ENCODE data around the gene HTR1D.
A peak's percentile ranks its signal among the peaks of the same experiment; 100 is the strongest.

Gene HTR1D

GRCh38 chr1:23188434-23188884, 28.8 kb downstream of the HTR1D start:
- Mint-ChIP-seq H3K4me3 (no peak overlapping the region), H3K9me3 (no peaks in the 10 kb centered on the region), H3K36me3 (ENCODE audit: insufficient read depth) (no peaks in the 10 kb centered on the region), H3K27me3 (peaks cover 5 to 32% of the 10 kb centered on the region in 2 donors), H3K27ac (no peak overlapping the region), H3K4me1 (ENCODE audit: low read depth in 2 of 2) (peaks cover 10 to 11% of the 10 kb centered on the region in 2 donors)
- ATAC-seq (replicated peaks) (no peak), DNase-seq (no peak)

- Mint-ChIP-seq H3K36me3 (ENCODE audit: insufficient read depth) (no peaks in the 10 kb centered on the region), H3K27ac (no peak overlapping the region), H3K27me3 (peaks cover 0 to 24% of the 10 kb centered on the region in 2 donors), H3K4me3 (no peak overlapping the region), H3K4me1 (ENCODE audit: low read depth in 2 of 2) (peaks cover 10 to 11% of the 10 kb centered on the region in 2 donors), H3K9me3 (no peaks in the 10 kb centered on the region)
- ATAC-seq (replicated peaks) (no peak), DNase-seq (no peak)
These were observed 29.7 kb downstream of the HTR1D start for GRCh38 chr1:23187637-23188036.

GRCh38 chr1:23185381-23185780, 31.9 kb downstream of the HTR1D start:
- H3K27me3 Mint-ChIP-seq = peaks cover 0 to 10% of the 10 kb centered on the region in 2 donors
- H3K27ac Mint-ChIP-seq = no peak overlapping the region
- peaks cover 10 to 11% of the 10 kb centered on the region in 2 donors for H3K4me1 Mint-ChIP-seq (ENCODE audit: low read depth in 2 of 2)
- H3K9me3 Mint-ChIP-seq = no peaks in the 10 kb centered on the region
- DNase-seq (no peak), ATAC-seq (replicated peaks) (no peak)
- no peaks in the 10 kb centered on the region for H3K36me3 Mint-ChIP-seq (ENCODE audit: insufficient read depth)
- H3K4me3 Mint-ChIP-seq = no peak overlapping the region

- peaks cover 10 to 11% of the 10 kb centered on the region in 2 donors for H3K4me1 Mint-ChIP-seq (ENCODE audit: low read depth in 2 of 2)
- H3K9me3 Mint-ChIP-seq = no peaks in the 10 kb centered on the region
- H3K4me3 Mint-ChIP-seq = peak overlapping the region; percentile 64 to 81
- H3K27ac Mint-ChIP-seq = peak overlapping the region; percentile 29 to 70
- peak; percentile 89 for ATAC-seq (replicated peaks)
- H3K27me3 Mint-ChIP-seq = peaks cover 0 to under 1% of the 10 kb centered on the region in 2 donors
- peak; percentile 42 to 48 (median 47) for DNase-seq
- H3K36me3 Mint-ChIP-seq (ENCODE audit: insufficient read depth) = no peaks in the 10 kb centered on the region
These were observed 32.9 kb downstream of the HTR1D start for GRCh38 chr1:23184212-23184934.

- Mint-ChIP-seq H3K4me3 (no peak overlapping the region), H3K9me3 (no peaks in the 10 kb centered on the region), H3K36me3 (ENCODE audit: insufficient read depth) (peaks cover 3% of the 10 kb centered on the region), H3K4me1 (ENCODE audit: low read depth in 2 of 2) (peaks cover 11 to 16% of the 10 kb centered on the region in 2 donors), H3K27ac (no peak overlapping the region), H3K27me3 (peaks cover 0 to 6% of the 10 kb centered on the region in 2 donors)
- DNase-seq (no peak), ATAC-seq (replicated peaks) (no peak)
These were observed 37.4 kb downstream of the HTR1D start for GRCh38 chr1:23179862-23180261.

GRCh38 chr1:23178950-23179349, 38.4 kb downstream of the HTR1D start:
- Mint-ChIP-seq H3K4me3 (peak overlapping the region in 1 of 2 donors; percentile 69), H3K27me3 (peaks cover 0 to 6% of the 10 kb centered on the region in 2 donors), H3K4me1 (ENCODE audit: low read depth in 2 of 2) (peaks cover 3 to 9% of the 10 kb centered on the region in 2 donors), H3K9me3 (no peaks in the 10 kb centered on the region), H3K36me3 (ENCODE audit: insufficient read depth) (peaks cover 3% of the 10 kb centered on the region), H3K27ac (no peak overlapping the region)
- no peak for ATAC-seq (replicated peaks)
- no peak for DNase-seq

GRCh38 chr1:23178414-23178813, 38.9 kb downstream of the HTR1D start:
- H3K4me3 Mint-ChIP-seq = peak overlapping the region; percentile 69 to 70
- H3K27ac Mint-ChIP-seq = no peak overlapping the region
- H3K27me3 Mint-ChIP-seq = peaks cover 0 to 6% of the 10 kb centered on the region in 2 donors
- no peak for ATAC-seq (replicated peaks)
- H3K9me3 Mint-ChIP-seq = no peaks in the 10 kb centered on the region
- DNase-seq = no peak
- H3K4me1 Mint-ChIP-seq (ENCODE audit: low read depth in 2 of 2) = peaks cover 0 to 6% of the 10 kb centered on the region in 2 donors
- peaks cover 3% of the 10 kb centered on the region for H3K36me3 Mint-ChIP-seq (ENCODE audit: insufficient read depth)

GRCh38 chr1:23177438-23178380, 39.6 kb downstream of the HTR1D start:
- ATAC-seq (replicated peaks) = peak; percentile 90
- Mint-ChIP-seq H3K4me3 (peak overlapping the region; percentile 69 to 70), H3K4me1 (ENCODE audit: low read depth in 2 of 2) (peaks cover 0 to 6% of the 10 kb centered on the region in 2 donors), H3K36me3 (ENCODE audit: insufficient read depth) (peaks cover 3% of the 10 kb centered on the region), H3K9me3 (no peaks in the 10 kb centered on the region), H3K27ac (peak overlapping the region in 1 of 2 donors; percentile 68), H3K27me3 (peaks cover 0 to 6% of the 10 kb centered on the region in 2 donors)
- peak; percentile 33 to 51 (median 40) for DNase-seq

GRCh38 chr1:23177031-23177430, 40.3 kb downstream of the HTR1D start:
- Mint-ChIP-seq H3K4me3 (peak overlapping the region; percentile 69 to 70), H3K36me3 (ENCODE audit: insufficient read depth) (peaks cover 3% of the 10 kb centered on the region), H3K9me3 (no peaks in the 10 kb centered on the region), H3K4me1 (ENCODE audit: low read depth in 2 of 2) (peaks cover 0 to 6% of the 10 kb centered on the region in 2 donors), H3K27me3 (peaks cover 0 to 6% of the 10 kb centered on the region in 2 donors), H3K27ac (peak overlapping the region in 1 of 2 donors; percentile 68)
- ATAC-seq (replicated peaks) = no peak
- no peak for DNase-seq

GRCh38 chr1:23174426-23175110, 42.7 kb downstream of the HTR1D start:
- Mint-ChIP-seq H3K9me3 (no peaks in the 10 kb centered on the region), H3K27ac (no peak overlapping the region), H3K4me3 (no peak overlapping the region), H3K36me3 (ENCODE audit: insufficient read depth) (peaks cover 3% of the 10 kb centered on the region), H3K27me3 (peaks cover 0 to 6% of the 10 kb centered on the region in 2 donors), H3K4me1 (ENCODE audit: low read depth in 2 of 2) (peaks cover 3 to 7% of the 10 kb centered on the region in 2 donors)
- DNase-seq (no peak), ATAC-seq (replicated peaks) (no peak)

GRCh38 chr1:23171181-23171755, 46.0 kb downstream of the HTR1D start:
- ATAC-seq (replicated peaks) = no peak
- peaks cover 15 to 17% of the 10 kb centered on the region in 2 donors for H3K4me1 Mint-ChIP-seq (ENCODE audit: low read depth in 2 of 2)
- H3K4me3 Mint-ChIP-seq = no peak overlapping the region
- no peak for DNase-seq
- H3K36me3 Mint-ChIP-seq (ENCODE audit: insufficient read depth) = peaks cover 12% of the 10 kb centered on the region
- H3K27me3 Mint-ChIP-seq = no peaks in the 10 kb centered on the region
- no peaks in the 10 kb centered on the region for H3K9me3 Mint-ChIP-seq
- no peak overlapping the region for H3K27ac Mint-ChIP-seq

- DNase-seq = no peak
- peak overlapping the region; percentile 54 to 97 for H3K4me3 Mint-ChIP-seq
- H3K4me1 Mint-ChIP-seq (ENCODE audit: low read depth in 2 of 2) = peaks cover 18 to 24% of the 10 kb centered on the region in 2 donors
- no peaks in the 10 kb centered on the region for H3K9me3 Mint-ChIP-seq
- no peaks in the 10 kb centered on the region for H3K27me3 Mint-ChIP-seq
- H3K36me3 Mint-ChIP-seq (ENCODE audit: insufficient read depth) = peaks cover 12% of the 10 kb centered on the region
- no peak overlapping the region for H3K27ac Mint-ChIP-seq
- no peak for ATAC-seq (replicated peaks)
These were observed 47.5 kb downstream of the HTR1D start for GRCh38 chr1:23169727-23170335.

Measured in effector memory CD8-positive, alpha-beta T cell (primary cell).